OCI-LY1 (cell line): ENCODE results near the gene OR2T3.
"Not testable (repeated sequence)": the region's sequence is repeated elsewhere in the genome, so short reads cannot be mapped to it uniquely, and the experiment has no call there.

ENCODE experiments used
- H2AFZ ChIP-seq: fragments of 200-600 bp; sonication (generic), shearing (Covaris generic); 2 replicates; pipeline ENCODE4 v1.6.0; 2014; ENCODE audit warnings: antibody characterized with exemption, mild to moderate bottlenecking, low read length
- H3F3A ChIP-seq: fragments of 200-600 bp; sonication (generic), shearing (Covaris generic); 2 replicates; pipeline ENCODE4 v1.6.0; 2014; ENCODE audit warnings: mild to moderate bottlenecking, antibody characterized with exemption, low read length, moderate library complexity; ENCODE audit not compliant: insufficient read depth
- H3K27ac ChIP-seq: fragments of 200-600 bp; sonication (generic); 2 replicates; pipeline ENCODE4 v1.5.1; 2014; ENCODE audit warnings: low read length, mixed run types, mild to moderate bottlenecking, low read depth; ENCODE audit not compliant: poor library complexity, severe bottlenecking
- H3K27me3 ChIP-seq: fragments of 200-600 bp; sonication (generic); 2 replicates; pipeline ENCODE4 v1.6.0; 2014; ENCODE audit warnings: antibody characterized with exemption, mild to moderate bottlenecking, low read length, moderate library complexity; ENCODE audit not compliant: insufficient read depth
- H3K36me3 ChIP-seq: fragments of 200-600 bp; sonication (generic); 2 replicates; pipeline ENCODE4 v1.6.1; 2014; ENCODE audit warnings: mild to moderate bottlenecking, antibody characterized with exemption, low read length, moderate library complexity, mixed read lengths; ENCODE audit not compliant: insufficient read depth
- H3K4me1 ChIP-seq: fragments of 200-600 bp; sonication (generic); 2 replicates; pipeline ENCODE4 v1.5.1; 2014; ENCODE audit warnings: mild to moderate bottlenecking, low read length, moderate library complexity; ENCODE audit not compliant: insufficient read depth, severe bottlenecking
- H3K4me2 ChIP-seq: fragments of 200-600 bp; sonication (generic), shearing (Covaris generic); 2 replicates; pipeline ENCODE4 v1.6.1; 2014; ENCODE audit warnings: low read length
- H3K4me3 ChIP-seq: fragments of 200-600 bp; sonication (generic); 2 replicates; pipeline ENCODE4 v1.5.1; 2014; ENCODE audit warnings: low read length, low read depth, mild to moderate bottlenecking, mixed read lengths; ENCODE audit not compliant: poor library complexity, severe bottlenecking
- H3K79me2 ChIP-seq: fragments of 200-600 bp; shearing (Covaris generic); 2 replicates; pipeline ENCODE4 v1.6.1; 2016; ENCODE audit warnings: mixed run types, low read length, mixed read lengths; ENCODE audit not compliant: insufficient read depth
- H3K9ac ChIP-seq: fragments of 200-600 bp; sonication (generic), shearing (Covaris generic); 2 replicates; pipeline ENCODE4 v1.6.1; 2014; ENCODE audit warnings: mild to moderate bottlenecking, low read length, mixed read lengths
- H3K9me2 ChIP-seq: fragments of 200-600 bp; sonication (generic), shearing (Covaris generic); 2 replicates; pipeline ENCODE4 v1.6.1; 2014; ENCODE audit warnings: low read depth, mild to moderate bottlenecking, low read length, mixed read lengths
- H3K9me3 ChIP-seq: fragments of 200-600 bp; shearing (Covaris generic); 2 replicates; pipeline ENCODE4 v1.6.1; 2014; ENCODE audit warnings: low read length, mixed read lengths
- H4K20me1 ChIP-seq: fragments of 200-600 bp; sonication (generic), shearing (Covaris generic); 2 replicates; pipeline ENCODE4 v1.6.0; 2016; ENCODE audit warnings: mild to moderate bottlenecking, low read length; ENCODE audit not compliant: insufficient read depth
- EZH2 ChIP-seq: fragments of 200-600 bp; sonication (generic), shearing (Covaris generic); IDR thresholded peaks from 2 replicates; pipeline ENCODE4 v1.8.0; 2017; ENCODE audit warnings: borderline replicate concordance, mixed run types, mild to moderate bottlenecking, antibody characterized with exemption, low read length, moderate library complexity, mixed read lengths
- TF ChIP-seq, protein P1 (sequence below): fragments of 200-600 bp; sonication (generic), shearing (Covaris generic); IDR thresholded peaks from 2 replicates; pipeline ENCODE4 v1.5.1; 2017; ENCODE audit warnings: mild to moderate bottlenecking, antibody characterized with exemption, low read length, moderate library complexity, mixed read lengths

Gene OR2T3

DNA sequence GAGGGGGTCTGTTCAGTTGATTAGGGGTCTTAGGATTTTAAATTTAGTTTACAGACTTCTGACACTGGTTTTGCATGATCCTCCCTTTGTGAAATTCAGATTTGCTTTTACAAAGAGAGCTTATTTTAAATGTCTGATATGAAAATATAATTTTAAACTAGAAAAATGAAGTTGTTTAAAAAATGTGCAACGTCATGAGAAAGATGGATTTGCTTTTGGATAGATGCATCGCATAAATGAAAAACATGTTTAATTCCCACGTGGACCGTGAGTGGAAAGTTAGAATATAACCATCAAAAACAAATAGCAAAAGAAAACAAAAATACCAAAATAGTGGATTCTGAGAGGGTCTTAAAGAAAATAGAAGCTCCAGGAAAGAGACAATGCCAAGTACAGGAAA is 2.0 kb upstream of the OR2T3 start:
- H3K4me3 ChIP-seq, result no peak overlapping the region
- H3K4me1 ChIP-seq, result no peaks in the 10 kb centered on the region
- no peaks in the 10 kb centered on the region for H3K27me3 ChIP-seq
- no peaks in the 10 kb centered on the region for H3K9me2 ChIP-seq
- H3K36me3 ChIP-seq, result no peaks in the 10 kb centered on the region
- H2AFZ ChIP-seq, result no peak overlapping the region
- TF ChIP-seq, protein P1, sequence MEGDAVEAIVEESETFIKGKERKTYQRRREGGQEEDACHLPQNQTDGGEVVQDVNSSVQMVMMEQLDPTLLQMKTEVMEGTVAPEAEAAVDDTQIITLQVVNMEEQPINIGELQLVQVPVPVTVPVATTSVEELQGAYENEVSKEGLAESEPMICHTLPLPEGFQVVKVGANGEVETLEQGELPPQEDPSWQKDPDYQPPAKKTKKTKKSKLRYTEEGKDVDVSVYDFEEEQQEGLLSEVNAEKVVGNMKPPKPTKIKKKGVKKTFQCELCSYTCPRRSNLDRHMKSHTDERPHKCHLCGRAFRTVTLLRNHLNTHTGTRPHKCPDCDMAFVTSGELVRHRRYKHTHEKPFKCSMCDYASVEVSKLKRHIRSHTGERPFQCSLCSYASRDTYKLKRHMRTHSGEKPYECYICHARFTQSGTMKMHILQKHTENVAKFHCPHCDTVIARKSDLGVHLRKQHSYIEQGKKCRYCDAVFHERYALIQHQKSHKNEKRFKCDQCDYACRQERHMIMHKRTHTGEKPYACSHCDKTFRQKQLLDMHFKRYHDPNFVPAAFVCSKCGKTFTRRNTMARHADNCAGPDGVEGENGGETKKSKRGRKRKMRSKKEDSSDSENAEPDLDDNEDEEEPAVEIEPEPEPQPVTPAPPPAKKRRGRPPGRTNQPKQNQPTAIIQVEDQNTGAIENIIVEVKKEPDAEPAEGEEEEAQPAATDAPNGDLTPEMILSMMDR, result no peak
- TF ChIP-seq EZH2, result no peak
- H3K79me2 ChIP-seq, result no peaks in the 10 kb centered on the region
- no peak overlapping the region for H3K4me2 ChIP-seq
- H3K27ac ChIP-seq, result no peak overlapping the region
- H3K9me3 ChIP-seq, result no peaks in the 10 kb centered on the region
- H3K9ac ChIP-seq, result no peak overlapping the region
- no peaks in the 10 kb centered on the region for H3F3A ChIP-seq
- no peaks in the 10 kb centered on the region for H4K20me1 ChIP-seq

DNA sequence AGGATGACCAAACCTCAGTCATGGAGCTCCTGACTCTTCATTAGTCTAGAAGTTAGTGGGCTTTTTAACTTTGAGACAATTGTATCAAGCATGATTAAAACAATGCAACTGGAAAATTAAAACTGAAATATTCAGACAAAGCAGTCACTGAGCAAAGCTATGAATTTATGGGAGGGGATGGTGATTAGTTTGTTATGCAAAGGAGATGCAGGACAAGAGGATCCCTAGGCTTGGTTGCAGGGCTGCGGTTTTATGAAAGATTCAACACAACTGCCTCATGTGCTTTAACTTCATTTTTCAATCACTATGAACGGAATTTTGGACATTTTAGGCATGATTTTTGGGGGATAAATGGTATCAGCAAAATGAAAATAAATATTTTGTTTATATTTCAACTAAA is 1.0 kb upstream of the OR2T3 start:
- not testable (repeated sequence) for H3K27me3 ChIP-seq, H4K20me1 ChIP-seq, H3K27ac ChIP-seq, H3K9ac ChIP-seq, H3K4me2 ChIP-seq, H3K9me3 ChIP-seq, H3K36me3 ChIP-seq, H3K4me3 ChIP-seq, H3K9me2 ChIP-seq, H3K79me2 ChIP-seq, H2AFZ ChIP-seq, H3F3A ChIP-seq, H3K4me1 ChIP-seq

DNA sequence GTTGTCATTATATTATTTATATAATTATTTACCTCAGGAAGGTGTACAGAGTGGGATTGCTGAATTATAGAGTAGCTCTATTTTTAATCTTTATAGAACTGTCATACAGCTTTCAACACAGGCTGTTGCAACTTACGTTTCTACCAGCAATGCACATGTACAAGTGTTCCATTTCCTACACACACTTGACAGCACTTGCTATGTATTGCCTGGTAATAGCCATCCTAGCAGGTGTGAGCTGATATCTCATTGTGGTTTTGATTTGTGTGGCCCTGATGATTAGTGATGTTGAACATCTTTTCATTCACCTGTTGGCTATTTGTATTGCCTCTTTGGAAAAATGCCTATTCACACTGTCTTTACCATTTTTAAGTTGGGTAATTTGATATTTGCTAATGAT is 2.5 kb downstream of the OR2T3 start:
- not testable (repeated sequence) for H3K79me2 ChIP-seq, H3K27me3 ChIP-seq

DNA sequence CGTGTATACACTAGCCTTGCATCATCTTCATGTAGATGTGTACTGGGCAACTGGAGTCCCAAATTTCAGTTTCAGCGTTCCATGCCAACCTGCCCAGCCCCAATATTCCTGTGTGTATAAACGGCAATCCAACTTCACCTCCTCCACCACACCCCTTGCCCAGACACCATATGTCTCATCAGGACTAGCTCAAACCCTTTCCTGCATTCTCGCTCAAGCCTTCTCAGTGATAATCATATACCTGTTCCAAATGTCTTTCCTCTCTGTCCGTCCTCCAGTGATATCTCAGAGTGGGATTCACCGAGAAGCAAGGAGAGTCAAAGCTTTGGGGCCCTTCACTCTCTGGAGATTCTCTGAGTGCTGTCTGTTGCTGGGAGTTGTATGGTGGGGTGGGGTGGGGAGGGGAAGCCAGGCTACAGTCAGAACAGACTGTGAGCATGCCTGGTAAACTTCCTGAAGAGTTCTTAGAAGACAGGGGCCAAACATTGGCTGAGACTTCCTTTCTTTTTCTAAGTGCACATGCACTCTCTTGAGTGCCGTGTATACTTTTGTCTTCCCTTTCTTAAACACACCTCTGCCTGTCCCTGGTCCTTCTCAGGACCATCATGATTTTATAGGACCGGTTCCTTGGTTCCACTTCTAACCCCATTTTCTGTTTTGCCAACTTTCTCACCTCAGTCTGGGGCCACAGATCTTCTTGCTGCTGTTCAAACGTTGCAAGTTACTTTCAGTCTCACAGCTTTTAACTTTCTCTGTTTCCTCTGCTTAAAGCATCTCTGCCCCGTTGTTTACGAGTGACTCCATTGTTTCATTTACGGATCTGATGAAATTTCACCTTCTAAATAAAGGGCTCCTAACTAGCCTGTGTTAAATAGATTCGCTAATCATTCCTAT is 8.8 kb downstream of the OR2T3 start:
- not testable (repeated sequence) for H3K9me3 ChIP-seq, H3K27ac ChIP-seq, H3K79me2 ChIP-seq, H3K4me1 ChIP-seq, H3K27me3 ChIP-seq, H3K4me2 ChIP-seq, H3K36me3 ChIP-seq, H3K9me2 ChIP-seq, H3K9ac ChIP-seq, H2AFZ ChIP-seq, H3F3A ChIP-seq, H3K4me3 ChIP-seq, H4K20me1 ChIP-seq

More for the DNA sequence above, 2.5 kb downstream of the OR2T3 start:
- not testable (repeated sequence) for H3K9ac ChIP-seq, H3K9me3 ChIP-seq, H3F3A ChIP-seq, H3K4me1 ChIP-seq, H2AFZ ChIP-seq, H3K4me2 ChIP-seq, H3K4me3 ChIP-seq, H4K20me1 ChIP-seq, H3K9me2 ChIP-seq, H3K36me3 ChIP-seq, H3K27ac ChIP-seq

DNA sequence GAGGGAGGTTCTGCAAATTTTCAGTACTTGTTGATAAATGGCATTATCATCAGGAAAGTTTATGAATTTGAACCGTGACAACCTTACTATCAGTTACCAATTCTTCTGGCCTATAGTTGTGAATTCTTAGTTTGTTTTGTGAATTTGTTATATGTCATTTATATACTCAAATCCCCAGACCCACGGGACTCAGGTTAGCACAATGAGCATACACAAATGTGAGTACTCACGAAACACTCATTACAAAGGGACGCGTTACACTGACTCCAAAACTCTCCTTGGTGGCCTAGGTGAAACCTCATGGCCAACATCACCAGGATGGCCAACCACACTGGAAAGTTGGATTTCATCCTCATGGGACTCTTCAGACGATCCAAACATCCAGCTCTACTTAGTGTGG is 15.1 kb downstream of the OR2T3 start, which contains the start of gene OR2T5:
Gene OR2T5, plus strand, starts transcription at position 301 of the 400 bp plus-strand sequence. Its CDS starts 0 bp downstream, at position 301.
- H3K79me2 ChIP-seq, H3K4me1 ChIP-seq, H2AFZ ChIP-seq, H4K20me1 ChIP-seq, H3K9ac ChIP-seq, H3K9me2 ChIP-seq, H3K27me3 ChIP-seq, H3K4me2 ChIP-seq, H3F3A ChIP-seq, H3K36me3 ChIP-seq, H3K4me3 ChIP-seq, H3K27ac ChIP-seq, H3K9me3 ChIP-seq: not testable (repeated sequence)

DNA sequence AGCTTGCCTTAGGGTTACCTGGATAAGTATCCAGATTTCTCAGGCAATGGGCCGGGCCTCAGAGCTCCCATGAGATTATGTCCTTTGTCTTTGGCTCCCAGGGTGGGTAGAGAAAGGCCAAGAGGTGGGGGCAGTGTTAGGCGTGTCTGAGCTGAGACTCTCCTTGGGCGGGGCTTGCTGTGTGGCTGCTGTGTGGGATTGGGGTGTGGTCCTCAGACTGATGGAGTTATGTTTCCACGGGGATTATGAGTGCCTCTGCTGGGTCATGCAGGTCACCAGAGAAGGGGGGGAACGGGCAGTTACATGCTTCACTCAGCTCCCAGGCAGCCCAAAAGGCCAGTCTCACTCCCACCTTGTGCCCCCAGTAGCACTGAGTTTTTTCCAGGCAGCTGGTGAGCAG is 23.5 kb downstream of the OR2T3 start:
- not testable (repeated sequence) for H3K9me3 ChIP-seq, H3K27ac ChIP-seq, H3F3A ChIP-seq, H3K9ac ChIP-seq, H3K4me2 ChIP-seq, H3K79me2 ChIP-seq, H3K36me3 ChIP-seq, H2AFZ ChIP-seq, H3K9me2 ChIP-seq, H3K27me3 ChIP-seq, H3K4me3 ChIP-seq, H4K20me1 ChIP-seq, H3K4me1 ChIP-seq
